Mucosa of stomach (tissue), 1 donor: ENCODE measurements around the gene CCDC187.

ENCODE experiments used
- H3K27me3 ChIP-seq: one replicate; pipeline ENCODE4 v1.7.0; 2013; ENCODE audit warnings: mild to moderate bottlenecking, low read length; ENCODE audit not compliant: control insufficient read depth, insufficient read depth
- H3K36me3 ChIP-seq: one replicate; pipeline ENCODE4 v1.7.0; 2013; ENCODE audit warnings: low read length; ENCODE audit not compliant: control insufficient read depth, insufficient read depth
- H3K4me1 ChIP-seq: one replicate; pipeline ENCODE4 v1.7.0; 2013; ENCODE audit warnings: mild to moderate bottlenecking, low read length; ENCODE audit not compliant: control insufficient read depth, insufficient read depth
- H3K4me3 ChIP-seq: one replicate; pipeline ENCODE4 v1.7.0; 2013; ENCODE audit warnings: low read length
- H3K9ac ChIP-seq: one replicate; pipeline ENCODE4 v1.7.0; 2013; ENCODE audit warnings: mild to moderate bottlenecking, low read length, moderate library complexity
- H3K9me3 ChIP-seq: one replicate; pipeline ENCODE4 v1.7.0; 2013; ENCODE audit warnings: mild to moderate bottlenecking, low read length, moderate library complexity; ENCODE audit not compliant: control insufficient read depth
- donor health status: Pancreatic carcinoma.

The CCDC187 gene

DNA sequence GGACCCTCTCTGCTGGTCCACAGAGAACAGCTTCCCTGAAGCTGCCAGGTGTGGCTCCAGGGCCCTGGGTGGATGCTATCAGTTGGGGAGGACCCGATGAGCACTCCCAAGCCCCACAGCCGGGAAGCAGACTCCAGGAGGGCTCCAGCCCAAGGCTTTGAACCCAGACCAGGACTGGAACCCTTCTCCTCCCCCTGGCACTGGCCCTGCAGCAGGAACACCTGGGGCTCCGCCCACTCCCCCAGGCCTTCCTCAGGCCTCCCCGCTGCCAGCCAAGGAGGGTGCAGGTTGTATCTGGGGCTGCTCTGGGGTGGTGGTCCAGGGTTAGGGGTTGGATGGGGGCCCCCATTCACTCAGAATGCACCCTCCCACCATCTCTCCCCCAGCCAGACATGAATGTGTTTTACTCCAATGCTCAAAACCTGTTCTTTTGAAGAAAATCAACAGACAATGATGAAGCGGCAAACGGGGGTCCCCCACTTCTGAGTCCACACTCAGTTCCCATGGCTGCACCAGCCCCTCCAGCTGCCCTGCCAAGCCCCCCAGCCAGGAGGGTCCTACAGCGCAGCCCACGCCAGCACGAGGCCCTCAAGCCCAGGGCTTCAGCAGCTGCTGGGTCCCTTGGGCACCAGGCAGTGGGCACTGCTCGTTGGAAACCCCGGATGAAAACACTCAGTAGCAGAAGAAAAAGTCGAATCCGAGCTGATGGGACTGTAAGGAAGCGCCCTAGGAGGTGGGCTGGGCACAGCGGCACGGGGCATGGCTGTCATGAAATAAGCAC is 23.2 kb downstream of the CCDC187 start:
- Histone ChIP-seq H3K27me3 (peaks cover 10% of the 10 kb centered on the region), H3K9ac (no peak overlapping the region), H3K4me3 (no peak overlapping the region), H3K9me3 (no peaks in the 10 kb centered on the region), H3K4me1 (peaks cover 13% of the 10 kb centered on the region), H3K36me3 (no peaks in the 10 kb centered on the region)

DNA sequence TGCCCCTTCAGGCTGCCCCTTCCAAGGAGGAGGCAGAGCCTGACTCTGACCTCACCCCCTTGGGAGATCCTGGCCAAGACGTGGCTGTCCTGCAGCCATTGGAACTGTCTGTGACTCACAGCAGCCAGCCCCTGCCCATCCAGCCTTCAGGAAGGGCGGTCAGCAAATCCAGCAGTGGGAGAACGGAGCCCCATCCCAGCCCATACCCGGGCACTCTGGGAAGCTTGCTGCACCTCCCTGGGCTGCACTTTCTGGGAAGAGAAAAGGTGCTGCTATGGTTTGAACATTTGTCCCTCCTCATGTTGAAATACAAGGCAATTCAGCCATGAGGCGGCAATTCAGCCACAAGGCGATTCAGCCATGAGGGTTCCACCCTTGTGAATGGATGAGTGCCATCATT is 24.4 kb downstream of the CCDC187 start:
- Histone ChIP-seq H3K27me3 (peaks cover 10% of the 10 kb centered on the region), H3K4me1 (peaks cover 13% of the 10 kb centered on the region), H3K9me3 (no peaks in the 10 kb centered on the region), H3K4me3 (no peak overlapping the region), H3K36me3 (no peaks in the 10 kb centered on the region), H3K9ac (no peak overlapping the region)

DNA sequence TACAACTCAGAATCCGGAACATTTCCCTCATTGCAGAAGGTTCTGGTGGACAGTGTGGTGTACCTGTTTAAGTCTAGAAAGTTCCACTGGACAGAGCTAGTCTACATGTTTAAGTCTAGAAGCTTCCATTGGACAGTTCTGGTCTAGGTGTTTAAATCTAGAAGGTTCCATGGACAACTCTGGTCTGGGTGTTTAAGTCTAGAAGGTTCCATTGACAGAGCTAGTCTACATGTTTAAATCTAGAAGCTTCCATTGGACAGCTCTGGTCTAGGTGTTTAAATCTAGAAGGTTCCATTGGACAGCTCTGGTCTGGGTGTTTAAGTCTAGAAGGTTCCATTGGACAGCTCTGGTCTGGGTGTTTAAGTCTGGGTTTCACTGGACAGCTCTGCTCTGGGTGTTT is 25.0 kb downstream of the CCDC187 start:
- Histone ChIP-seq H3K4me1 (peaks cover 13% of the 10 kb centered on the region), H3K9me3 (no peaks in the 10 kb centered on the region), H3K27me3 (peaks cover 10% of the 10 kb centered on the region), H3K36me3 (no peaks in the 10 kb centered on the region), H3K9ac (no peak overlapping the region), H3K4me3 (no peak overlapping the region)

DNA sequence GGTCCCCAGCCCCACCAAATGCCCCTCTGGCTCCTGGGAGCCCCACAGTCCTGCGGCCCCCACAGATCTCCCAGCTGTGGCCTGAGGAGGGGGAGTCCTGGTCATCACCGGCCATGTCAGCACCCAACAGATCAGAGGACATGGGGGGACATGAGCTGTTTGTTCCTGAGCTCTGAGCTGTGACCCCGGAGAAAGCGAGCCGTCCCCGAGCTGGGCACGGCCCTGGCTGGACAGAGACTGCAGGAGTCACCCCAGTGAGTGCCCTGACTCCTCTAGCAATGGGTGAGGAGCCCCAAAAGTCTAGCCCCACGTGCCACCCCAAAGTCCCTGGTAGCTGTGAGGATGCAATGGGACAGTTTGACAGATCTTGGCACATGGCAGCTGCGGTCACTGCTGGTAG is 25.7 kb downstream of the CCDC187 start:
- no peak overlapping the region for H3K4me3 ChIP-seq
- H3K36me3 ChIP-seq: no peaks in the 10 kb centered on the region
- H3K27me3 ChIP-seq: peaks cover 10% of the 10 kb centered on the region
- H3K4me1 ChIP-seq: peaks cover 8% of the 10 kb centered on the region
- H3K9me3 ChIP-seq: no peaks in the 10 kb centered on the region
- H3K9ac ChIP-seq: no peak overlapping the region

DNA sequence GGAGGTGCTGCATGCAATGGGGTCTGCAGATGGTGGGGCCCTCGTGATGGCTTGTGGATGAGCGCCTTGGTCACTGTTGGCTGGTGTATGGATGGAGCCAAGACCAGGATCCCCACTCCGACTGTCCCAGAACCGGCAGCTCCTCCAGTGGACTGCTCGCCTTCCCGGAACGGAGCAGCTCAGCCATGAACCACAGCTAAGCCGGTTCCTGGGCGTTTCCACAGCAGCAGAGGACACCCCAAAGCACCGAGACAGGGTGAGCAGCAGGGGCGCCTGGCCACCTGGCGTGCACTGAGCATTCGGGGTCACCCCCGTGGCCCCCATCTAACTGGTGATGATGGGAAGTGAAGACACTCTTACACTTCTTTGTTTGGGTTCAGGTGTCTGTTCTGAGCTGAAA is 26.1 kb downstream of the CCDC187 start:
- no peaks in the 10 kb centered on the region for H3K36me3 ChIP-seq
- H3K4me1 ChIP-seq: peaks cover 8% of the 10 kb centered on the region
- H3K27me3 ChIP-seq: peaks cover 10% of the 10 kb centered on the region

DNA sequence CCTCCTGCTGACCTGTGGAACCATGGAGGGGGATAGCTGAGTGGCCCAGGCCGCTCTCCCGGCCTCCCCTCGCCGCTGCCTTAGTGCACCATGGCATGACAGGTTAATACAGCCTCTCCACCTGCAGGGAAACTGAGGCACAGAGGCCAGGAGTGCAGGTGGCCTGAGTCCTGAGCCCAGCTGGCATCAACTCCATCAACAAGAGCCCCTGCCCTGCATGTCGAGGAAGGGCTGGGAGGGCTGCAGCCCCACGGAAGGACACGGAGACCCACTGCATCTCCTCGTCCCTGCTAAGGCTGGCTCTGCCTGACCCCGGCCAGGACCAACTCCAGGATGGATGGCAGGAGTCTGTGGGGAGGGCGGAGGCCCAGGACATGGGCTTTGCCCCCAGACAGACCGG is 27.2 kb downstream of the CCDC187 start:
- Histone ChIP-seq H3K36me3 (no peaks in the 10 kb centered on the region), H3K9me3 (no peaks in the 10 kb centered on the region), H3K4me3 (no peak overlapping the region), H3K4me1 (no peaks in the 10 kb centered on the region), H3K9ac (no peak overlapping the region), H3K27me3 (no peaks in the 10 kb centered on the region)

More for the DNA sequence above, 26.1 kb downstream of the CCDC187 start:
- Histone ChIP-seq H3K4me3 (no peak overlapping the region), H3K9me3 (no peaks in the 10 kb centered on the region), H3K9ac (no peak overlapping the region)

DNA sequence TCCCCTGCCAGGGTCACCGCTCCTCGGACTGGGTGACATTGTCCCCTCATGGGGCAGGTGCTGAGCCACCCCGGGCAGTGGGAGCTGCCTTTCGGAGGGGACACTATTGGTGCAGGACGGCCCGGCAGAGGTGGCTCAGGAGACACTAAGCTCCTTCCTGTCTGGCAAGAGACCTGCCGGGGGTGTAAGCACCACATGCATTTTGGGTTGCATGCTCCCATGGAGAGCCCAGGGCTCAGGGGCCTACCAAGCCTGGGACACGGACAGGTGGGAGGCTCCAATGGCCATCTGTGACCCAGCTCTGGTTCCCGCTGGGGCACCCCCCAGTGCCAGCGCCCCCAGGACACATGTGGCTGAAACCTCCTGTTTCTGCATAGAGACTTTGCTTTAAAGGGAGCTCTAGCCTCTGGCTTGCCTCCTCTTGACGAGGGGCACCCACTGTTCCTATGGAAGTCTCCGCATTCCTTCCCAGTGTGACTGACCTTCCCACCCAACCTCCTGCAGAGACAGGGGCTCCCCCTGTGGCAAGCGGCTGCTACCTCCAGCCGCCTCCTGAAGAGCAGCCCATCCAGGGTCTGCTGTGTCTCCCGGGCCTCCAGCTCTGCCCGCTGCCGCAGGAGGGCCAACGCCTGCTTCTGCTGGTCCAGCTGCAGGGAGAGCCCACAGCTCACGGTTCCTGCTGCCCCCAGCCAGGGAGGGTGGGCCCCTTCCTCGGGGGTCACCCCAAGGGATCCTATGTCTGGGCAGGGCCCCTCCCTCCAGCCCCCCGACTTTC is 28.1 kb downstream of the CCDC187 start:
- Histone ChIP-seq H3K36me3 (no peaks in the 10 kb centered on the region), H3K27me3 (no peaks in the 10 kb centered on the region), H3K9me3 (no peaks in the 10 kb centered on the region), H3K4me3 (no peak overlapping the region), H3K4me1 (no peaks in the 10 kb centered on the region), H3K9ac (no peak overlapping the region)

DNA sequence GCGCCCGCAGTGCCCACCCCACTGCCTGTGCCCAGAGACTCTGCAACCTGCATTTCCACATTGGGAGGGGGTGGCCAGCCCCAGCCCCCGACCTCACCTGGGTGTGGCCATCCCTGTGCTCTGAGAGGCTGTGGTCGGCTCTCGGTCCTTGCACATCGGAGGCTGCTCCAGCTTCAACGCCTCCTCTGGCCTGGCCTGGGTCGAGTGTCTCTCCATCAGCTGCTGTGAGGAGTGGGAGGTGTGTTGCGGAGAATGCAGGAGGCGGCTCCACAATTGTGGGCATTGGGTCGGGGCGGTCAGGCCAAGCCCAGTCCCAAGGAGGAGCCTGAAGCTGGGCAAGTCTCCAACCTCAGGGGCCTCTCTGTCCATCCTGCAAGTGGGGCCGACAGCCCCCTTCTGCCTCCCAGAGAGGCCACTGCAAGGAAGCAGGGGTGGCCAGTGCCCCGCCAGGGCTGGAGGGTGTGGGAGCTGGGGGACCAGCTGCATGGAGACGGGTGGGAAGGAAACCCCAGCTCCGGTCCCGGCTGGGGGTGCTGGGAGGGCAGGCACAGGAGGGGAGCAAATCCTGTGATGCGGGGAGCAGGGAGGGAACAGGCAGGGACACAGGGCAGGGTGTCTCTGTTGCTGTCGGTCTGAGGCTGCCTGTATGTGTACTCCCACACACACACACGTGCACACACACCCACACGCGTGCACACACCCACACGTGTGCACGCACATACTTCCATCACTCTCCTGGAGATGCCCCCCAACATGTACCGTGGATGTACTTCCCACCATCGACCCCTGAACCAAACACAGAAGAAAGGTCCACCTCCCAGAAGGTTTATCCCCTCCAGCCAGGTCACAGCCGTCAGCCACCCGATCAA is 28.9 kb downstream of the CCDC187 start:
- Histone ChIP-seq H3K27me3 (no peaks in the 10 kb centered on the region), H3K9me3 (no peaks in the 10 kb centered on the region), H3K4me3 (no peak overlapping the region), H3K36me3 (no peaks in the 10 kb centered on the region), H3K4me1 (no peaks in the 10 kb centered on the region), H3K9ac (no peak overlapping the region)

DNA sequence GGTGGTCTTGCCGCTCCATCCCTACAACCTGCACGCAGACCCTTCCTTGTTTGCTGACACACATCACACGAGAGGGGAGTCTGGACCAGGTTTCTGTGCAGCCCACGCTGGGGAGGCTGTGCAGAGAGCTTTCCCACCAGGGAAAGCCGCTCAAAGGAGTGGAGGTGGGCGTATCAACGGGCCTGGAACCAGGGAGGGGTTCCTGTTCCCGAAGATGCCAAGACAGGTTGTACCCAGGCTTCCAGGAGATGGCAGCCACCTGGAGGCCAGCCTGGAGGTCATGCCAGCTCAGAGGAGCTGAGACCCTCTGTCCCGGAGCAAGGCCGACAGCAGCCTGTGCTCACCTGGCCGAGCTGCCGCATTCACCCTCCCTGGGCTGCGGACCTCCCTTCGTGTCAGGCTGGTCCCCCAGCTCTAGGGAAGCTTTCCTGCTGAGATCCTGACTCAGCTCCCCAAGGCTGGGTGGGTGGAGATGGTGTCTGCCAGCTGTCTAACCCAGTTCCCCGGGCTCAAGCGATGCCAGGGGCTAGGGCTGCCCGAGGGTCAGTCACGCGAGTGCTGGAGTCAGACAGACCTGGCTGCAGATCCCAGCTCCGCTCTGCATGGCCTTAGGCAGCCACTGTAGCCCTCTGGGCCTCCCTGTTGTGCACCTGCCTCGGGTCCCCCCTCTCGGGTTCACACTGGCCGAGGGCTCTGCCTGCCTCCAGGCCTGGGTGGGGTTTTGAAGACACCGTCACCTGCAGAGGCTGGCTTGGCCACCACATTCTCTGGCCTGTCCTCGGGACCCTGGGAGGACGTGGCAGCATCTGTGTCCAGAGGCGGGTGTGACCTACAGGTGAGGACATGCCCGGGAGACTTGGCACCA is 29.7 kb downstream of the CCDC187 start:
- H3K9ac ChIP-seq: no peak overlapping the region
- H3K4me1 ChIP-seq: no peaks in the 10 kb centered on the region
- no peaks in the 10 kb centered on the region for H3K36me3 ChIP-seq

DNA sequence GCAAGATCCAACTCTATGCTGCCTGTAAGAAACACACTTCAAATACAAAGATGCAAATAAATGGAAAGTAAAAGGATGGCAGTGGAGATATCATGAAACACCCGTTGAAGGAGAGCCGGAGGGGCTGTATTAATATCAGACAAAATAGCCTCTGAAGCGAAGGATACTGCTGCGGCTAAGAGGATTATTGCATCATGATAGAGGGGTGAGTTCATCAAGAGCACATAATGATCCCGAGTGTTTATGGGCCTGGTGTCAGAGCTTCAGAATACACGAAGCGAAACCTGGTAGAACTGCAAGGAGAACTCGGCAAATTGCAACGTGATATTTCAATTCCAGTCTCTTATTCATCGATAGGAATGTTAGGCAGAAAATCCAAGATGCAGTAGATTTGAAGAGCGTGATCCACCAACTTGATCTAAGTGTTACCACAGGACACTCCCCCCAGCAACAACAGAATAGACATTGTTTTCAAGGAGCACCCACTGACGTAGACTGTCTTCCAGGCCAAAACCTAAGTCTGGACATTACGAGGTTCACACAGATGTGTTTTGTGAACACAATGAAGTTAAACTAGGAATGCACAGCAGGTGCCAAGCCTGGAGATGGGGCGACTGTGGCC is 30.5 kb downstream of the CCDC187 start:
- Histone ChIP-seq H3K4me3 (no peak overlapping the region), H3K36me3 (no peaks in the 10 kb centered on the region)

More for the DNA sequence above, 29.7 kb downstream of the CCDC187 start:
- H3K27me3 ChIP-seq: no peaks in the 10 kb centered on the region
- H3K4me3 ChIP-seq: no peak overlapping the region
- H3K9me3 ChIP-seq: no peaks in the 10 kb centered on the region

DNA sequence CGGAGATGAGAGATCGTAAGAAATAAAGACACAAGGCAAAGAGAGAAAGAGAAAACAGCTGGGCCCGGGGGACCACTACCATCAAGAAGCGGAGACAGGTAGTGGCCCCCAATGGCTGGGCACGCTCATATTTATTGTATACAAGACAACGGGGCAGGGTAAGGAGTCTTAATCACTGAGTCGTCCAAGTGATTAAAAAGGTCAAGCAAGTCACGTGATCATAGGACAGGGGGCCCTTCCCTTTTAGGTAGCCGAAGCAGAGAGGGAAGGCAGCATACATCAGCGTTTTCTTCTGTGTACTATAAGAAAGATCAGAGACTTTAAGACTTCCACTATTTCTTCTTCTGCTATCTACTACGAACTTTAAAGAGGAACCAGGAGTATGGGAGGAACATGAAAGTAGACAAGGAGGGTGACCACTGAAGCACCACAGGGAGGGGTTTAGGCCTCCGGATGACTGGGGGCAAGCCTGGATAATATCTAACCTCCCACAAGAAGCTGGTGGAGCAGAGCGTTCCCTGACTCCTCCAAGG is 33.7 kb downstream of the CCDC187 start:
- Histone ChIP-seq H3K4me3 (no peak overlapping the region), H3K4me1 (peaks cover 7% of the 10 kb centered on the region), H3K9ac (no peak overlapping the region), H3K27me3 (peaks cover 5% of the 10 kb centered on the region), H3K9me3 (no peaks in the 10 kb centered on the region), H3K36me3 (no peaks in the 10 kb centered on the region)

More for the DNA sequence above, 30.5 kb downstream of the CCDC187 start:
- Histone ChIP-seq H3K9me3 (no peaks in the 10 kb centered on the region), H3K9ac (no peak overlapping the region), H3K4me1 (no peaks in the 10 kb centered on the region), H3K27me3 (no peaks in the 10 kb centered on the region)
